K562 (cell line): ENCODE measurements around the gene CACNG5. TPM values are rescaled to one million over a fixed set of nuclear protein-coding genes. Genes with fewer than 3 reads are reported as not detected.
"Not testable (repeated sequence)": the region's sequence is repeated elsewhere in the genome, so short reads cannot be mapped to it uniquely, and the experiment has no call there.

ENCODE experiments used
- ATAC-seq: fragments of 200-7000 bp; cut with Tn5 transposase; 3 replicates; pipeline ENCODE4 v1.9.1; 2020; ENCODE audit warnings: moderate library complexity
- BruUV-seq: library from RNA; stranded (reverse); fragments of 400-500 nt; replicated peaks from 2 replicates; lab custom pipeline; 2021; lab: Mats Ljungman, UMichigan
- CTCF ChIA-PET: fragments of 300-600 bp; formaldehyde crosslinking; extraction: SDS; loops from one replicate; lab custom pipeline; 2021; ENCODE audit warnings: low intra/inter-chr PET ratio; lab: Yijun Ruan, JAX
- POLR2A ChIA-PET: fragments of 300-600, 350-650 bp; sonication (Branson Sonifier 250); formaldehyde crosslinking; extraction: SDS; loops from one replicate; lab custom pipeline; 2021; ENCODE audit warnings: antibody characterized with exemption, inconsistent platforms; lab: Yijun Ruan, JAX
- DNase-seq, 4 experiments: peaks; one replicate each; pipeline versions ENCODE4 v3.0.0 to v3.0.0-alpha.2; 2011 to 2018; ENCODE audit warnings: low spot score in 3 of 4, mixed read lengths in 3 of 4; ENCODE audit errors: extremely low read depth in 1 of 4
- FAIRE-seq: peaks from 2 replicates; lab custom pipeline; 2011; peaks lifted over from hg19 to GRCh38; lab: Jason Lieb, UNC
- H2AFZ ChIP-seq: 2 replicates; pipeline ENCODE4 v1.6.0; 2011; ENCODE audit warnings: low read depth, low read length, control low read depth, inconsistent platforms
- H3K27ac ChIP-seq: fragments of 200-600 bp; 3 replicates; pipeline ENCODE4 v1.8.0; 2011; ENCODE audit warnings: low read depth, mild to moderate bottlenecking, control low read depth, inconsistent platforms, low read length, moderate library complexity, mixed read lengths; ENCODE audit errors: extremely low read depth
- H3K27me3 ChIP-seq, 2 experiments: fragments of 300-600 bp in 1 of 2; 2 replicates in 1 of 2; 3 replicates in 1 of 2; pipeline versions ENCODE4 v1.6.0 to v1.8.0; 2011; ENCODE audit warnings: inconsistent platforms in 2 of 2, low read length in 2 of 2, mild to moderate bottlenecking in 1 of 2, mixed read lengths in 1 of 2, moderate library complexity in 1 of 2; ENCODE audit not compliant: control insufficient read depth in 2 of 2, insufficient read depth in 2 of 2
- H3K36me3 ChIP-seq: fragments of 300-600 bp; 3 replicates; pipeline ENCODE4 v1.8.0; 2011; ENCODE audit warnings: mild to moderate bottlenecking, low read length, inconsistent platforms; ENCODE audit not compliant: control insufficient read depth, insufficient read depth
- H3K4me1 ChIP-seq, 2 experiments: fragments of 200-600 bp in 1 of 2; replicated peaks in 1 of 2; 2 replicates in 1 of 2; 3 replicates in 1 of 2; pipeline versions ENCODE4 v1.5.1 to v1.8.0; 2011; ENCODE audit warnings: inconsistent platforms in 2 of 2, low read length in 2 of 2, mild to moderate bottlenecking in 1 of 2, mixed read lengths in 1 of 2, moderate library complexity in 1 of 2; ENCODE audit not compliant: control insufficient read depth in 2 of 2, insufficient read depth in 2 of 2
- H3K4me2 ChIP-seq: 2 replicates; pipeline ENCODE4 v1.6.1; 2011; ENCODE audit warnings: low read length, control low read depth, inconsistent platforms, mixed read lengths; ENCODE audit not compliant: insufficient read depth
- H3K4me3 ChIP-seq: fragments of 200-600 bp; sonication (generic), shearing (Covaris generic); 2 replicates; pipeline ENCODE4 v1.5.1; 2016; ENCODE audit warnings: control low read depth, inconsistent platforms
- H3K79me2 ChIP-seq: fragments of 200-600 bp; 3 replicates; pipeline ENCODE4 v1.8.0; 2011; ENCODE audit warnings: low read length, inconsistent platforms; ENCODE audit not compliant: control insufficient read depth, insufficient read depth
- H3K9ac ChIP-seq, 2 experiments: 2 replicates each; pipeline versions ENCODE4 v1.6.0 to v1.6.1; 2011; ENCODE audit warnings: low read depth in 2 of 2, low read length in 2 of 2, control low read depth in 1 of 2, inconsistent platforms in 1 of 2, mild to moderate bottlenecking in 1 of 2, mixed read lengths in 1 of 2; ENCODE audit not compliant: insufficient read depth in 1 of 2
- H3K9me1 ChIP-seq: one replicate; pipeline ENCODE4 v1.6.0; 2011; ENCODE audit warnings: inconsistent platforms, mild to moderate bottlenecking, low read length, moderate library complexity; ENCODE audit not compliant: control insufficient read depth, insufficient read depth
- H3K9me3 ChIP-seq: replicated peaks from 2 replicates; pipeline ENCODE4 v1.5.1; 2011; ENCODE audit warnings: low read depth, low read length, inconsistent platforms; ENCODE audit not compliant: control insufficient read depth, insufficient read depth
- H4K20me1 ChIP-seq: replicated peaks from 2 replicates; pipeline ENCODE4 v1.6.1; 2011; ENCODE audit warnings: low read length, inconsistent platforms, mixed read lengths; ENCODE audit not compliant: control insufficient read depth, insufficient read depth
- CHD2 ChIP-seq: IDR thresholded peaks from 2 replicates; pipeline ENCODE4 v1.6.1; 2011; ENCODE audit warnings: low read depth, low read length
- CXXC5 ChIP-seq: fragments of 250-450 bp; sonication (Bioruptor Pico); IDR thresholded peaks from 2 replicates; pipeline ENCODE4 v1.8.0; 2022; ENCODE audit warnings: inconsistent platforms, mild to moderate bottlenecking, moderate library complexity
- DMBX1 ChIP-seq: fragments of 250-450 bp; sonication (Bioruptor Pico); IDR thresholded peaks from 2 replicates; pipeline ENCODE4 v1.8.0; 2022; ENCODE audit warnings: inconsistent platforms, mild to moderate bottlenecking, moderate library complexity, borderline replicate concordance
- SPI1 ChIP-seq: IDR thresholded peaks from 2 replicates; pipeline ENCODE4 v1.6.1; 2011; ENCODE audit warnings: low read depth, low read length, control low read depth, borderline replicate concordance
- WGBS: fragments of 100-300 bp; shearing (Covaris generic); methylation state at CpG from one replicate; pipeline ENCODE4 v1.1.6; 2016; ENCODE audit warnings: low coverage, mixed read lengths; ENCODE audit not compliant: insufficient coverage; ENCODE audit errors: missing lambda C conversion rate; 5-methylcytosine and 5-hydroxymethylcytosine counted together
- in situ Hi-C: fragments of 300-500 bp; cut with MboI; formaldehyde crosslinking; loops from 4 replicates; pipeline ENCODE4 v1.15.0; 2018; ENCODE audit warnings: inconsistent platforms, mixed read lengths
- intact Hi-C: fragments of 100-400 bp; cut with micrococcal nuclease; formaldehyde crosslinking; loops from 2 replicates; pipeline ENCODE4 v1.14.2; 2022
- polyA plus RNA-seq, 8 experiments: library from polyadenylated mRNA; depleted of rRNA in 4 of 8; stranded (reverse) in 5 of 8; unstranded in 3 of 8; fragments of >200 nt; fragmentation: Nextera tagmentation in 2 of 8; fragmentation: Illumina TruSeq in 1 of 8; extraction: Ambion mirVana in 2 of 8; extraction: Trizol in 1 of 8; gene quantifications; 2 replicates each; pipeline versions ENCODE4 v1.2.1 to v1.2.3, GENCODE V29; 2011 to 2014; ENCODE audit warnings: inconsistent platforms in 1 of 8, missing spikeins in 1 of 8
- total RNA-seq, 7 experiments: library from RNA; depleted of rRNA in 6 of 7; stranded (reverse); fragments of >200 nt in 6 of 7; fragmentation: Illumina TruSeq in 2 of 7; extraction: Trizol in 2 of 7; gene quantifications; 2 replicates each; pipeline versions ENCODE4 v1.2.1 to v1.2.3, GENCODE V29; 2011 to 2021; ENCODE audit warnings: low replicate concordance in 1 of 7
- TF ChIP-seq, protein P1 (sequence below): sonication (generic); formaldehyde crosslinking; IDR thresholded peaks from 2 replicates; pipeline ENCODE4 v1.8.0; 2022; ENCODE audit warnings: mild to moderate bottlenecking, missing genetic modification reagents, borderline replicate concordance

CACNG5 gene
- total and polyA plus RNA-seq, 9 of the 15 experiments (the other 6 are each of a cell fraction or from before 2014, with no cell fraction given), result not detected

DNA sequence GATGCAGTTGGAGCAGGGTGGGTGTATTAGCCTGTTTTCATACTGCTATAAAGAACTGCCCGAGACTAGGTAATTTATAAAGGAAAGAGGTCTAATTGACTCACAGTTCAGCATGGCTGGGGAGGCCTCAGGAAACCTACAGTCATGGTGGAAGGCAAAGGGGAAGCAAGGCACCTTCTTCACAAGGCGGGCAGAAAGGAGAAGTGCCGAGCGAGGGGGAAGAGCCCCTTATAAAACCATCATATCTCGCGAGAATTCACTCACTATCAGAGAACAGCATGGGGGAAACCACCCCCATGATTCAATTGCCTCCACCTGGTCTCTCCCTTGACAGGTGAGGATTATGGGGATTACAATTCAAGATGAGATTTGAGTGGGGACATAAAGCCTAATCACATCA, 68.4 kb downstream of the CACNG5 start:
- TF ChIP-seq SPI1 (peak; percentile 75), CHD2 (0 out of 2 replicates have a peak, but pooled peaks have one; percentile 38)
- TF ChIP-seq, all 486 proteins: peak for 2; not testable (repeated sequence) for 484
- not testable (repeated sequence) for H3K9me3 ChIP-seq

DNA sequence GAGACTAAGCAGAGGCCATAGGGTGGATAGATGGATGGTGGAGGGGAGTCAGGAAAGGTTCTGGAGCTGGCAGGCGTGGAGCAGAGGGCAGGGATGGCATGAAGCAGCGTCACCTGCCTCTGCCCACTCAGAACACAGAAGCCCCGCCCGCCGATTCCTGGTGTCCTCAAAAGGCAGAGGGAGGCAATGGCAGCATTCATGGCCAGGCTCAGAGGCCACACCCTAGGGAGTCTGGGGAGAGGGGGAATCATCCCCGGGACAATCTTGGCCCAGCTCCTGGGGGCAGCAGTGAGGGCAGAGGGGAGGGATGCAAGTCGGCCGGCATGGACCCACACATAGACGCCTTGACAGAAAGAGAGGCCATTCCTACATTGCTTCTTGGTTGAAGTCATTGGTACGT, 68.9 kb downstream of the CACNG5 start:
- no peak overlapping the region for H3K27ac ChIP-seq
- no peaks in the 10 kb centered on the region for H3K4me1 ChIP-seq
- BruUV-seq, result no TSS peak
- no peaks in the 10 kb centered on the region for H3K79me2 ChIP-seq
- ATAC-seq (no peak), DNase-seq (no peak), FAIRE-seq (no peak)
- in situ Hi-C loops (loop anchor here (10.0 kb wide), 1 partner anchor 699 kb away; no protein-coding TSS in a partner anchor), intact Hi-C loops (no loop called here)
- H3K9me1 ChIP-seq, result no peaks in the 10 kb centered on the region
- H3K9ac ChIP-seq, result no peak overlapping the region
- H3K27me3 ChIP-seq, result peaks cover 35 to 61% of the 10 kb centered on the region in 2 experiments; a peak in 4 of 5 replicates
- no peaks in the 10 kb centered on the region for H3K9me3 ChIP-seq
- no peak overlapping the region for H2AFZ ChIP-seq
- TF ChIP-seq CXXC5 (CRISPR knock-in tag) (no peak), DMBX1 (CRISPR knock-in tag) (no peak)
- TF ChIP-seq, protein P1, sequence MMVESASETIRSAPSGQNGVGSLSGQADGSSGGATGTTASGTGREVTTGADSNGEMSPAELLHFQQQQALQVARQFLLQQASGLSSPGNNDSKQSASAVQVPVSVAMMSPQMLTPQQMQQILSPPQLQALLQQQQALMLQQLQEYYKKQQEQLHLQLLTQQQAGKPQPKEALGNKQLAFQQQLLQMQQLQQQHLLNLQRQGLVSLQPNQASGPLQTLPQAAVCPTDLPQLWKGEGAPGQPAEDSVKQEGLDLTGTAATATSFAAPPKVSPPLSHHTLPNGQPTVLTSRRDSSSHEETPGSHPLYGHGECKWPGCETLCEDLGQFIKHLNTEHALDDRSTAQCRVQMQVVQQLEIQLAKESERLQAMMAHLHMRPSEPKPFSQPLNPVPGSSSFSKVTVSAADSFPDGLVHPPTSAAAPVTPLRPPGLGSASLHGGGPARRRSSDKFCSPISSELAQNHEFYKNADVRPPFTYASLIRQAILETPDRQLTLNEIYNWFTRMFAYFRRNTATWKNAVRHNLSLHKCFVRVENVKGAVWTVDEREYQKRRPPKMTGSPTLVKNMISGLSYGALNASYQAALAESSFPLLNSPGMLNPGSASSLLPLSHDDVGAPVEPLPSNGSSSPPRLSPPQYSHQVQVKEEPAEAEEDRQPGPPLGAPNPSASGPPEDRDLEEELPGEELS (CRISPR knock-in tag), result no peak
- no peaks in the 10 kb centered on the region for H3K36me3 ChIP-seq
- POLR2A ChIA-PET, result no interaction called here
- CTCF ChIA-PET, result no interaction called here
- WGBS, result 1% methylated on average over 9 of the region's 10 CpGs
- H3K4me2 ChIP-seq, result no peak overlapping the region
- H4K20me1 ChIP-seq, result no peaks in the 10 kb centered on the region
- no peak overlapping the region for H3K4me3 ChIP-seq

More for the DNA sequence above, 68.4 kb downstream of the CACNG5 start:
- WGBS, result 2% methylated on average over 6 of the region's 6 CpGs
- H4K20me1 ChIP-seq, H3K4me1 ChIP-seq, H3K9me1 ChIP-seq, H3K9ac ChIP-seq, intact Hi-C loops, H3K27ac ChIP-seq, H3K4me2 ChIP-seq, H3K79me2 ChIP-seq, H2AFZ ChIP-seq, BruUV-seq, H3K4me3 ChIP-seq, H3K36me3 ChIP-seq, DNase-seq, CTCF ChIA-PET, ATAC-seq, FAIRE-seq: not testable (repeated sequence)
- in situ Hi-C loops, result loop anchor here (10.0 kb wide), 1 partner anchor 698 kb away; no protein-coding TSS in a partner anchor
- POLR2A ChIA-PET, result interaction anchor here (0.7 kb wide), 1 partner anchor 1624 kb away, joined by 4 read pairs; no protein-coding TSS in a partner anchor
- H3K27me3 ChIP-seq, result peaks cover 34 to 64% of the 10 kb centered on the region in 2 experiments; a peak in 4 of 5 replicates
